Measurements from ENCODE around the gene BUD31. TPM values are rescaled to one million over a fixed set of nuclear protein-coding genes. Genes with fewer than 3 reads are reported as not detected.
"Not testable (repeated sequence)": the region's sequence is repeated elsewhere in the genome, so short reads cannot be mapped to it uniquely, and the experiment has no call there.

The BUD31 gene
- total RNA-seq, 1 experiment from 2014 or later: 63.7 TPM

DNA sequence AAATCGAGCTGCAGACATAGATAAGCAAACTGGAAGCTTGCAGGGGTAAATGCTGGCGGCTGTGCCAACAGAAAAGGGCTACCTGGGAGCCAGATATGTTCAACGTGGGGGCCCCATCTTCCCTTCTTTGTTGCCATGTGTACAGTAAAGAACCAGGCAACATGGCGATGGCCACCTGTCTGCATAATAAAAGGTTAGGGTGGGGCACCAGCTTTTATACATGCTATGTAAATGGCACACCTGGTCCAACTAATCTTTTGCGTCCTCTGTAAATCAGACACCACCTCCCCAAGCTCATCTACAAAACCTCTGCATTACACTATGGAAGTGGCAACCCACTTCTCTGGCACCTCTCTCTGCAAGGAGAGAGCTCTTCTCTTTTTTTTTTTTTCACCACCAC is 13.9 kb downstream of the BUD31 start:
- no peaks in the 10 kb centered on the region for H3K4me1 ChIP-seq (ENCODE audit: low read length)

DNA sequence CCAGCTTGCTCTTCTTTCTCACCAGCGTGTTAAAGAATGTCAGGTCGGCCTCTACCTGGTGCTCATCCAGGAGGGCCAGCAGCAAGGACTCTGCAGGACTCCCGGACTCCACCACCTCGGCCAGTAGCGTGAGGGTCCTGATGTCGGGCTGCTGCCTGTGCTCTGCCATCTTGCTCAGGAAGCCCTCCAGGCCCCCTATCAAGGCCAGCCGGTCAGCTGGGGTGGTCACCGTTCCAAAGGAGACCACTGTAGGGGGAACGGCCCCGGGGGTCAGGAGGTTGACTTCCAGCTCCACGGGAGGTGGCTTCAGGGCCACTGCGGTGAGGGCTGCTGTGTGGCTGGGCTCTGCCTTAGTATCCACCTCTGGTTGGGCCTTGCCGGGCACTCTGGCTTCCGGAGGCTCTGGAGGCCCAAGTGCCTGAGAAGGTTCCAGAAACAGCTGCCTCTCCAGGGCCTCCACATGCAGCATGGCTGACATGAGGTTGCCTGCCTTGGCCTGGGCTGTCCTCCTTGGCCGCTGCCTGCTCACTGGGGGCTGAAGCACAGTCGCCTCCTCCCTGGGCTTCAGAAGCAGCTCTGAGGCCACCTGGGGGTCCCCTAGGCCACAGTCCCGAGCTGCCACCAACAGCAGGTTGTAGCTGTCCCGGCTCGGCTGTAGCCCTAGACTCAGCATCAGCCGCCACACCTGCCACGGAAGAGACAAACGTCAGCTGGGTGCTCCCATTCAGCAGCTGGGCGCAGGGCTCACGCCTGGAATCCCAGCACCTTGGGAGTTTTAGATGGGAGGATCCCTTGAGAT is 16.4 kb downstream of the BUD31 start:
- no peaks in the 10 kb centered on the region; the same call in 1 of the 2 replicates for H3K79me2 ChIP-seq (ENCODE audit: low read length)
- no peak overlapping the region for H3K4me2 ChIP-seq (ENCODE audit: low read depth, low read length, poor library complexity, severe bottlenecking)
- no peak overlapping the region for H2AFZ ChIP-seq (ENCODE audit: low read length)
- no peak overlapping the region for H3K27ac ChIP-seq (ENCODE audit: low read length)
- no peak overlapping the region for H3K9ac ChIP-seq (ENCODE audit: low read length)
- no peaks in the 10 kb centered on the region for H3K9me3 ChIP-seq (ENCODE audit: low read length)
- no peaks in the 10 kb centered on the region for H3K4me1 ChIP-seq (ENCODE audit: low read length)
- H3K4me3 ChIP-seq (ENCODE audit: low read length): no peak overlapping the region
- no peaks in the 10 kb centered on the region for H3K9me2 ChIP-seq (replicated peaks; ENCODE audit: insufficient read depth, low read length)
- peaks cover 14% of the 10 kb centered on the region; the same call in 1 of the 2 replicates for H3K36me3 ChIP-seq (ENCODE audit: insufficient read depth, low read length)
- H4K20me1 ChIP-seq (ENCODE audit: insufficient read depth, low read depth, low read length): no peaks in the 10 kb centered on the region
- no peaks in the 10 kb centered on the region for H3K27me3 ChIP-seq (ENCODE audit: low read length)
- DNase-seq: no peak

More for the DNA sequence above, 13.9 kb downstream of the BUD31 start:
- H3K9me2 ChIP-seq (replicated peaks; ENCODE audit: insufficient read depth, low read length): no peaks in the 10 kb centered on the region
- H3K27ac ChIP-seq (ENCODE audit: low read length): no peak overlapping the region
- peaks cover 4% of the 10 kb centered on the region; the same call in 1 of the 2 replicates for H3K79me2 ChIP-seq (ENCODE audit: low read length)
- no peak overlapping the region for H2AFZ ChIP-seq (ENCODE audit: low read length)
- no peak overlapping the region for H3K4me2 ChIP-seq (ENCODE audit: low read depth, low read length, poor library complexity, severe bottlenecking)
- no peaks in the 10 kb centered on the region for H4K20me1 ChIP-seq (ENCODE audit: insufficient read depth, low read depth, low read length)
- no peak overlapping the region for H3K4me3 ChIP-seq (ENCODE audit: low read length)
- no peaks in the 10 kb centered on the region for H3K9me3 ChIP-seq (ENCODE audit: low read length)
- no peaks in the 10 kb centered on the region for H3K27me3 ChIP-seq (ENCODE audit: low read length)
- DNase-seq: no peak
- no peak overlapping the region for H3K9ac ChIP-seq (ENCODE audit: low read length)
- H3K36me3 ChIP-seq (ENCODE audit: insufficient read depth, low read length): peaks cover 17% of the 10 kb centered on the region; the same call in 1 of the 2 replicates

- Histone ChIP-seq H3K27me3 (ENCODE audit: low read length) (no peaks in the 10 kb centered on the region), H3K36me3 (ENCODE audit: insufficient read depth, low read length) (0 out of 2 replicates have a peak, but pooled peaks cover 5% of the 10 kb centered on the region), H3K9ac (ENCODE audit: low read length) (no peak overlapping the region), H3K4me2 (ENCODE audit: low read depth, low read length, poor library complexity, severe bottlenecking) (no peak overlapping the region), H3K27ac (ENCODE audit: low read length) (no peak overlapping the region), H3K9me2 (replicated peaks; ENCODE audit: insufficient read depth, low read length) (no peaks in the 10 kb centered on the region), H2AFZ (ENCODE audit: low read length) (no peak overlapping the region), H3K9me3 (ENCODE audit: low read length) (no peaks in the 10 kb centered on the region), H3K4me1 (ENCODE audit: low read length) (no peaks in the 10 kb centered on the region), H3K4me3 (ENCODE audit: low read length) (no peak overlapping the region), H3K79me2 (ENCODE audit: low read length) (no peaks in the 10 kb centered on the region), H4K20me1 (ENCODE audit: insufficient read depth, low read depth, low read length) (no peaks in the 10 kb centered on the region)
- DNase-seq: no peak
Observed at GRCh38 chr7:99428972-99429566, 20.3 kb downstream of the BUD31 start.

DNA sequence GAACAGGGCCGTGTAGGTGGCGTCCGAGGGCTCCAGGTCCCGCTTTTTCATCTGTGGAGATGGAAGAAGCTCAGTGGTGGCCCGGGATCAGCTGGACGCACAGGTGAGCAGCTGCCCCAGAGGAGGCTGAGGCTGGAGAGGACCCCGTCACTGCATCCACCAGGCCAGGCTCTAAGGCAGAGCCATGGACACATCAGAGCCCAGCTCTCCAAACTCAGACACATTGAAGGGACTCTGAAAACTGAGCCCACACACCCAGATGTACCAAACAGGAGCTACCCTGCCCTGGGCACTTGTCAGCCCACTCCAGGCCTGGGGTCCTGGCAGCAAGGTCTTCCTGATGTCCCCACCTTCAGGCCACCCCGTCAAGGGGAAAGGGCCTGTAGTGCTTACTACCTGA is 21.0 kb downstream of the BUD31 start:
- Histone ChIP-seq H3K36me3 (ENCODE audit: insufficient read depth, low read length) (0 out of 2 replicates have a peak, but pooled peaks cover 4% of the 10 kb centered on the region), H3K9me3 (ENCODE audit: low read length) (no peaks in the 10 kb centered on the region), H3K27ac (ENCODE audit: low read length) (no peak overlapping the region), H2AFZ (ENCODE audit: low read length) (no peak overlapping the region), H3K4me1 (ENCODE audit: low read length) (no peaks in the 10 kb centered on the region), H4K20me1 (ENCODE audit: insufficient read depth, low read depth, low read length) (no peaks in the 10 kb centered on the region), H3K9ac (ENCODE audit: low read length) (no peak overlapping the region), H3K9me2 (replicated peaks; ENCODE audit: insufficient read depth, low read length) (no peaks in the 10 kb centered on the region), H3K27me3 (ENCODE audit: low read length) (no peaks in the 10 kb centered on the region), H3K79me2 (ENCODE audit: low read length) (no peaks in the 10 kb centered on the region), H3K4me2 (ENCODE audit: low read depth, low read length, poor library complexity, severe bottlenecking) (no peak overlapping the region), H3K4me3 (ENCODE audit: low read length) (no peak overlapping the region)
- no peak for DNase-seq

DNA sequence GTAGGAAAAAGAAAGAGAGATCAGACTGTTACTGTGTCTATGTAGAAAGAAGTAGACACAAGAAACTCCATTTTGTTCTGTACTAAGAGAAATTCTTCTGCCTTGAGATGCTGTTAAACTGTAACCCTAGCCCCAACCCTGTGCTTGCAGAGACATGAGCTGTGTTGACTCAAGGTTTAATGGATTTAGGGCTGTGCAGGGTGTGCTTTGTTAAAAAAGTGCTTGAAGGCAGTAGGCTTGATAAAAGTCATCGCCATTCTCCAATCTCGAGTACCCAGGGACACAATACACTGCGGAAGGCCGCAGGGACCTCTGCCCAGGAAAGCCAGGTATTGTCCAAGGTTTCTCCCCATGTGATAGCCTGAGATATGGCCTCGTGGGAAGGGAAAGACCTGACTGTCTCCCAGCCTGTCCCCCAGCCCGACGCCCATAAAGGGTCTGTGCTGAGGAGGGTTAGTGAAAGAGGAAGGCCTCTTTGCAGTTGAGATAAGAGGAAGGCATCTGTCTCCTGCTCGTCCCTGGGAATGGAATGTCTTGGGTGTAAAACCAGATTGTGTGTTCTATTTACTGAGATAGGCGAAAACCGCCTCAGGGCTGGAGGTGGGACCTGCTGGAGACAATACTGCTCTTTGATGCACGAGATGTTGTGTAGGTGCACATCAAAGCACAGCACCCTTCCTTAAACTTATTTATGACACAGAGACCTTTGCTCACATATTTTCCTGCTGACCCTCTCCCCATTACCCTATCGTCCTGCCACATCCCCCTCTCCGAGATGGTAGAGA is 23.2 kb downstream of the BUD31 start:
- H3K79me2 ChIP-seq (ENCODE audit: low read length): peaks cover 15% of the 10 kb centered on the region
- H3K4me2 ChIP-seq (ENCODE audit: low read depth, low read length, poor library complexity, severe bottlenecking); H3K9me2 ChIP-seq (replicated peaks; ENCODE audit: insufficient read depth, low read length); H3K27me3 ChIP-seq (ENCODE audit: low read length); H2AFZ ChIP-seq (ENCODE audit: low read length); H3K36me3 ChIP-seq (ENCODE audit: insufficient read depth, low read length); H4K20me1 ChIP-seq (ENCODE audit: insufficient read depth, low read depth, low read length); H3K9me3 ChIP-seq (ENCODE audit: low read length); H3K9ac ChIP-seq (ENCODE audit: low read length); DNase-seq; H3K4me1 ChIP-seq (ENCODE audit: low read length); H3K4me3 ChIP-seq (ENCODE audit: low read length); H3K27ac ChIP-seq (ENCODE audit: low read length): not testable (repeated sequence)

GRCh38 chr7:99433158-99433557 is 24.4 kb downstream of the BUD31 start:
- Histone ChIP-seq H2AFZ (ENCODE audit: low read length) (no peak overlapping the region), H3K4me1 (ENCODE audit: low read length) (peaks cover 9% of the 10 kb centered on the region), H4K20me1 (ENCODE audit: insufficient read depth, low read depth, low read length) (no peaks in the 10 kb centered on the region; the same call in 1 of the 2 replicates), H3K9ac (ENCODE audit: low read length) (no peak overlapping the region), H3K4me2 (ENCODE audit: low read depth, low read length, poor library complexity, severe bottlenecking) (no peak overlapping the region), H3K9me2 (replicated peaks; ENCODE audit: insufficient read depth, low read length) (no peaks in the 10 kb centered on the region), H3K27me3 (ENCODE audit: low read length) (no peaks in the 10 kb centered on the region), H3K79me2 (ENCODE audit: low read length) (peaks cover 27% of the 10 kb centered on the region), H3K9me3 (ENCODE audit: low read length) (no peaks in the 10 kb centered on the region), H3K4me3 (ENCODE audit: low read length) (no peak overlapping the region), H3K27ac (ENCODE audit: low read length) (no peak overlapping the region), H3K36me3 (ENCODE audit: insufficient read depth, low read length) (0 out of 2 replicates have a peak, but pooled peaks cover 4% of the 10 kb centered on the region)
- no peak for DNase-seq

GRCh38 chr7:99437946-99438572 is 29.3 kb downstream of the BUD31 start:
- Histone ChIP-seq H3K4me2 (ENCODE audit: low read depth, low read length, poor library complexity, severe bottlenecking) (peak overlapping the region; percentile 90), H4K20me1 (ENCODE audit: insufficient read depth, low read depth, low read length) (peaks cover 12% of the 10 kb centered on the region; the same call in 1 of the 2 replicates), H3K9me3 (ENCODE audit: low read length) (no peaks in the 10 kb centered on the region), H3K36me3 (ENCODE audit: insufficient read depth, low read length) (peaks cover 4% of the 10 kb centered on the region), H3K79me2 (ENCODE audit: low read length) (peaks cover 68% of the 10 kb centered on the region), H3K27me3 (ENCODE audit: low read length) (no peaks in the 10 kb centered on the region), H3K9ac (ENCODE audit: low read length) (peak overlapping the region; percentile 96), H3K4me3 (ENCODE audit: low read length) (peak overlapping the region; percentile 92), H3K9me2 (replicated peaks; ENCODE audit: insufficient read depth, low read length) (no peaks in the 10 kb centered on the region), H3K4me1 (ENCODE audit: low read length) (peaks cover 18% of the 10 kb centered on the region), H3K27ac (ENCODE audit: low read length) (peak overlapping the region; percentile 47; the same call in 1 of the 2 replicates), H2AFZ (ENCODE audit: low read length) (peak overlapping the region; percentile 93)
- DNase-seq: no peak

All from Karpas-422 (cell line).